ENCODE results near the gene HNRNPH1. TPM values are rescaled to one million over a fixed set of nuclear protein-coding genes. Genes with fewer than 3 reads are reported as not detected.
A peak's percentile ranks its signal among the peaks of the same experiment; 100 is the strongest.
"Not testable (repeated sequence)": the region's sequence is repeated elsewhere in the genome, so short reads cannot be mapped to it uniquely, and the experiment has no call there.

HNRNPH1 gene, protein sequence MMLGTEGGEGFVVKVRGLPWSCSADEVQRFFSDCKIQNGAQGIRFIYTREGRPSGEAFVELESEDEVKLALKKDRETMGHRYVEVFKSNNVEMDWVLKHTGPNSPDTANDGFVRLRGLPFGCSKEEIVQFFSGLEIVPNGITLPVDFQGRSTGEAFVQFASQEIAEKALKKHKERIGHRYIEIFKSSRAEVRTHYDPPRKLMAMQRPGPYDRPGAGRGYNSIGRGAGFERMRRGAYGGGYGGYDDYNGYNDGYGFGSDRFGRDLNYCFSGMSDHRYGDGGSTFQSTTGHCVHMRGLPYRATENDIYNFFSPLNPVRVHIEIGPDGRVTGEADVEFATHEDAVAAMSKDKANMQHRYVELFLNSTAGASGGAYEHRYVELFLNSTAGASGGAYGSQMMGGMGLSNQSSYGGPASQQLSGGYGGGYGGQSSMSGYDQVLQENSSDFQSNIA
- total RNA-seq: 100 to 1,000 TPM; 250 to 604 (median 331) TPM

DNA sequence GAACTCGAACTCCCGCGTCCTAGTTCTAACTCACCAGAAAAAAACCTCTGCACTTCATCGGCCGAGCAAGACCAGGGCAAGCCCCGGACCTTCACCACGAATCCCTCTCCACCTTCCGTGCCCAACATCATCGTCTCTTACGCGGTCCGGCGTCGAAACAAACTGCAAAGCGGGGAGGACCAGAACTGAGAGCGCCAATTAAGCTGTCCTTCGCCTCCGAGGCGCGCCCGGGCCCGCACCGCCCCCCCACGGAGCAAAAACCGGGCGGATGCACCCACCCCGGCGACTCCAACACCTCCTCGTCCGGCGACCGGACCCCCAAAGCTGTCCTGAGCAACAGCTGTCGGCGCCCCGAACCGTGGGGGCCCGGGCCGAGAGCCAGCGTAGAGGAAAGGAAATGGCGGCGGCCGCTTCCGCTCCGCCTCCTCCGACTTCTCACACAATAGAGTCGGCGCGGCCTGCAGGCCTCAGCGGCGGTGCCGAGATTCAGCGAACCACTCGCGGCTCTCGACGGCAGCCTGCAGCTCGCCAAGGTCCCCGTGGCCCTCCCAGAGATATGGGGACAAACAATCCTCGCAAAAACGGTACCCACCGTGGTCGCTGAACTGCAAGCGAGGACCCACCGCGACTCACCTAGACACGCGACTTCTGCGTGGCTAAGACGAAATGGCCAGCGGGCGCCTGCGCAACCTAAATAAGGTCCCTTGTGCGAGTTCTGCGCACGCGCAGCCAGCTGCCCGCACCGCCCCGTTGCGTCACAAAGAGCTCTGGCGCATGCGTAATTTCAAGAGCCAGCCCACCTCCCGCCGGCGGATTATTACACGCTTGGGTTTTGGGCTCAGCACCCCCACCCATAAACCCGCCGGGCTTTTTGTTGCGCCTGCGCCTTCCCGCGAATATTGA lies at the start of gene HNRNPH1:
Gene HNRNPH1, minus strand, starts transcription at position 669 of the 903 bp plus-strand sequence. Its CDS starts 538 bp downstream, at position 131.
- H3K4me1 ChIP-seq: peaks cover 14 to 52% (median 23%) of the 10 kb centered on the region in 3 donors
- no peak for TF ChIP-seq EP300 (IDR thresholded peaks at IDR 0.05)
- peak; percentile 100 for TF ChIP-seq POLR2A (IDR thresholded peaks at IDR 0.05)
- TF ChIP-seq, protein P1, sequence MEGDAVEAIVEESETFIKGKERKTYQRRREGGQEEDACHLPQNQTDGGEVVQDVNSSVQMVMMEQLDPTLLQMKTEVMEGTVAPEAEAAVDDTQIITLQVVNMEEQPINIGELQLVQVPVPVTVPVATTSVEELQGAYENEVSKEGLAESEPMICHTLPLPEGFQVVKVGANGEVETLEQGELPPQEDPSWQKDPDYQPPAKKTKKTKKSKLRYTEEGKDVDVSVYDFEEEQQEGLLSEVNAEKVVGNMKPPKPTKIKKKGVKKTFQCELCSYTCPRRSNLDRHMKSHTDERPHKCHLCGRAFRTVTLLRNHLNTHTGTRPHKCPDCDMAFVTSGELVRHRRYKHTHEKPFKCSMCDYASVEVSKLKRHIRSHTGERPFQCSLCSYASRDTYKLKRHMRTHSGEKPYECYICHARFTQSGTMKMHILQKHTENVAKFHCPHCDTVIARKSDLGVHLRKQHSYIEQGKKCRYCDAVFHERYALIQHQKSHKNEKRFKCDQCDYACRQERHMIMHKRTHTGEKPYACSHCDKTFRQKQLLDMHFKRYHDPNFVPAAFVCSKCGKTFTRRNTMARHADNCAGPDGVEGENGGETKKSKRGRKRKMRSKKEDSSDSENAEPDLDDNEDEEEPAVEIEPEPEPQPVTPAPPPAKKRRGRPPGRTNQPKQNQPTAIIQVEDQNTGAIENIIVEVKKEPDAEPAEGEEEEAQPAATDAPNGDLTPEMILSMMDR (IDR thresholded peaks at IDR 0.05): peak in 3 of 4 experiments; percentile 7 to 28 (median 11)
- TF ChIP-seq POLR2AphosphoS5 (IDR thresholded peaks at IDR 0.05): peak; percentile 100
- peak within 1 kb of the TSS; percentile 95 to 100 (median 100) for H3K27ac ChIP-seq
- peak; percentile 93 for ATAC-seq
- H3K4me3 ChIP-seq: peak within 1 kb of the TSS; percentile 67 to 100
- no peaks in the 10 kb centered on the region for H3K9me3 ChIP-seq
- peaks cover 0 to 40% of the 10 kb centered on the region in 2 donors for H3K36me3 ChIP-seq
- H3K27me3 ChIP-seq: no peaks in the 10 kb centered on the region
- WGBS, 2 donors (ENCODE audit: low coverage in 1 of 2): 0 to 1% methylated on average over 7 to 16 of the region's 92 CpGs

DNA sequence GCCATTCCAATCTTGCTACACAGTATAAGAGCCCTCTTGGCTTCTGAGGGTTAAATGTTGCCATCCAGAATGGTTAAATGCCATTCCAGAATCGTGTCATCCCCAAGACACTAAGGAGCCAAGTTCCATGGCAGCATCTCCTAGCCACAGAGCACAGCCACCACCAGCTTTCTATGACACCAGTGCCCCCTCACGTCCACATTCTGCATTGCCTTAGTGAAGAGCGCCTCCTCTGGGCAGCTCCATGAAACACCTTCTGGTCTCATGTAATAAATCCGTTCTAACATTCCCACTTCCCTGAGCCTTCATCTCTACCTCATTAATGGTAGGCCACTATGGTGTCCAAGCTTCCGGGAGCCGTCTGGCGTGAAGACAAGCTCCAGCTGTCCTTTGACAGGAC lies 44.9 kb upstream of the HNRNPH1 start:
- H3K36me3 ChIP-seq: peaks cover 0 to 31% of the 10 kb centered on the region in 2 donors
- H3K9me3 ChIP-seq: no peaks in the 10 kb centered on the region
- ATAC-seq: peak; percentile 36
- WGBS, 2 donors (ENCODE audit: low coverage in 1 of 2): 31 to 36% methylated on average over 6 to 7 of the region's 7 CpGs
- no peaks in the 10 kb centered on the region for H3K4me1 ChIP-seq
- H3K27ac ChIP-seq: no peak overlapping the region
- no peak overlapping the region for H3K4me3 ChIP-seq
- H3K27me3 ChIP-seq: no peaks in the 10 kb centered on the region
- TF ChIP-seq, protein P1 (IDR thresholded peaks at IDR 0.05): peak in 3 of 4 experiments; percentile 31 to 60 (median 37)
- no peak for TF ChIP-seq POLR2AphosphoS5 (IDR thresholded peaks at IDR 0.05)

DNA sequence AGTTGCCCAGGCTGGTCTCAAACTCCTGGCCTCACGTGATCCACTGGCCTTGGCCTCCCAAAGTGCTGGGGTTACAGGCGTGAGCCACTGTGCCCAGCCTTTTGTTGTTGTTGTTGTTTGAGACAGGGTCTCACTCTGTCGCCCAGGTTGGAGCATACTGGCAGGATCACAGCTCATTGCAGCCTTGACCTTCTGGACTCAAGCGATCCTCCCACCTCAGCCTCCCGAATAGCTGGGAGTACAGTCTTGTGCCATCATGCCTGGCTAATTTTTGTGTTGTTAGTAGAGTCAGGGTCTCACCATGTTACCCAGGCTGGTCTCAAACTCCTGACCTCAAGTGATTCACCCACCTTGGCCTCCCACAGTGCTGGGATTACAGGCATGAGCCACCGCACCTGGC lies 38.2 kb upstream of the HNRNPH1 start:
- not testable (repeated sequence) for H3K27ac ChIP-seq, H3K4me3 ChIP-seq, H3K9me3 ChIP-seq, H3K27me3 ChIP-seq, ATAC-seq
- WGBS, 2 donors (ENCODE audit: low coverage in 1 of 2): 85 to 100% methylated on average over 2 to 3 of the region's 6 CpGs
- H3K4me1 ChIP-seq: peaks cover 0 to 10% (median 4%) of the 10 kb centered on the region in 3 donors
- H3K36me3 ChIP-seq: peaks cover 0 to 32% of the 10 kb centered on the region in 2 donors

DNA sequence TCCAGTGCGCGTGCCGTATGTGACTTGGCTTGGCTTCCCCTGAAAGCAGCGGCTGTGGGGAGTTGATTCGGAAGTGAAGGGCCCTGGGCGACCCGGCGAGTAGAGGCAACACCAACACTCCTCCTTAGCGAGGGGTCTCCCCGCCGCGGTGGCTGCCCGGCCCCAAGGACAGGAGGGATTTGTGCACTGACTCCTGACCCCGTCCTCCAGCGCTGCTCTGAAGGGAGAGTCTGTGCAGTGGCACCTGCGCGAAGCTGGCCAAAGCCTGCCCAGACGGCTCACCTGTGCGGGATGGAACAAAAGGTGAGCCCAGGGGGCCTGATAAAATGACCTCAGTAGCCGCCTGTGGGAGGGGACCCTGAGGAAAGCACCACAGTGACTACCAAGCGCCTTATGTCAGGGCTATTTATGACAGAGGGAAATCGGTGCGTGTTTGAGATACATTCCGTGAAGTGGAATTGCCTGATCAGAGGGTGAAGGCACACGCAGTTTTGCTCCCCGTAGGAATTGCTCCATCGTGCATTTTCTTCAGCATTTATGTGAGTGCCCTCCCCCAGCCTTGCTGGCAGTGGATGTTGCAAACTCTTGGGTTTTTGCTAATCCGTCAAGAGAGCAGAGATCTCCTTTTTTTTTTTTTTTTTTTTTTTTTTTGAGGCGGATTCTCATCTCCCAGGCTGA lies 34.8 kb upstream of the HNRNPH1 start:
- not testable (repeated sequence) for H3K9me3 ChIP-seq, H3K27me3 ChIP-seq, H3K36me3 ChIP-seq
- peak overlapping the region in 3 of 4 donors; percentile 74 to 76 (median 74) for H3K27ac ChIP-seq
- TF ChIP-seq, protein P1 (IDR thresholded peaks at IDR 0.05): peak in 1 of 4 experiments; percentile 5
- H3K4me1 ChIP-seq: peaks cover 0 to 10% (median 4%) of the 10 kb centered on the region in 3 donors
- 0 to 1% methylated on average over 1 to 9 of the region's 29 CpGs for WGBS, 2 donors (ENCODE audit: low coverage in 1 of 2)
- peak overlapping the region; percentile 54 to 76 for H3K4me3 ChIP-seq
- peak; percentile 16 for ATAC-seq

DNA sequence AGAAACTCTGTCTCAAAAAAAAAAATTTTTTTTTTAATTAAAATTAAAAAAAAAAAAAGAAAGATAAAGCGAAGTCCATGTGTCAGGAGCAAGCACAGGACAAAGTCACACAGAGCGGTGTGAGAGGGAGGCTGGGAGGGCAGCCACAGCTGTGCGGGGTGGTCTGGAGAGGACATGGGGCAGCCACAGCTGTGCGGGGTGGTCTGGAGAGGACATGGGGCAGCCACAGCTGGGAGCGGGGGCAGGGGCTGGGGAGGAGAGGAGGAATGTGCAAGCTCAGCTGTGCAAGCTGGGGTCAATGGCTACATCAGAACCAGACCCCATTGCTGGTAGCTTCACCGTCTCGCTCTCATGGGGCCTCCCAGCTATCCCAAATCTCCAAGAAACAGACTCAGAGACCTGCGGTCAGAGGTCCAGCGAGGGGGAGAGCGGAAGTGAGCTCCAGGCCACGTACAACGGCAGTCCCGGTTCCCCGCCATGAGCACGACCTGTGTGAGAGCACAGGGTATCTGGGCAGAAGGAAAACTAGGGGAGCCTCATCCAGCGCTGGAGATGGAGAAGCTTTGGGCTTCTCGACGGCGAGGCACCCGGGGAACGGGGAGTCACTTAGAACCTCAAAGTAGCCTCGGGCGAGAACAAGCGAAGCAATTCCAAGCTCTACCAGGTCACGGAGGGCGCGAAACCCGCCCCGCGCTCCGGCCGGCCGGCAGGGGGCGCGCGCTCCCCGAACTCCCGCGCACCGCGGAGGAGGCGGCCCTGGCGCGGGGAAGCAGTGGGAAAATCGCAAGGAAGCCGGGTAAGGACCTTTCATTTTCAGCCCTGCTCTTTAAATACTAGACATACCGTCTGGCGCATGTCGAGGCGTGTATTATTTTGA lies 34.1 kb upstream of the HNRNPH1 start:
- not testable (repeated sequence) for H3K36me3 ChIP-seq, H3K4me3 ChIP-seq, H3K9me3 ChIP-seq, H3K27me3 ChIP-seq
- ATAC-seq: peak; percentile 92
- H3K4me1 ChIP-seq: peaks cover 0 to 10% (median 4%) of the 10 kb centered on the region in 3 donors
- peak overlapping the region in 1 of 4 donors; percentile 66 for H3K27ac ChIP-seq
- no CpG with 5 or more reads among the region's 50 CpGs for WGBS, 2 donors (ENCODE audit: low coverage in 1 of 2)

DNA sequence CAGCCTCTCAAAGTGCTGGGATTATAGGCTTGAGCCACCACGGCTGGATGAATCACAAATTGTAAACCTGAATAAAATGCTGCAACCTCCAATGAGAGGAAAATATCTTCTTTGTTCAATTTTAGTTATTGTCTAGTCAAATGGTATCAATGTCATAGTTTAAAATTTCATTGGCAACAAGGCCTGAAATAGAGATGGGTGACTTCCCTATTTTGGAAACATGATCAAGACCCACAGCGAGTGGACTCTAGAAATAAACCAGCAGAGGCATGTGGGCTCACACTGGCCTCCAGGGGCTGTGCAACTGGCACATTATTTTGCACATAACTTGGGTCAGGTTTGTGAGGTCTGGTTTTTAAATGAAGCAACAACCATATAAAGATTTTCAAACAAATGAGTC lies 29.7 kb upstream of the HNRNPH1 start:
- not testable (repeated sequence) for ATAC-seq, H3K36me3 ChIP-seq, H3K4me1 ChIP-seq, H3K4me3 ChIP-seq, H3K9me3 ChIP-seq, H3K27ac ChIP-seq, H3K27me3 ChIP-seq
- 76 to 86% methylated on average over 2 of the region's 2 CpGs for WGBS, 2 donors (ENCODE audit: low coverage in 1 of 2)

DNA sequence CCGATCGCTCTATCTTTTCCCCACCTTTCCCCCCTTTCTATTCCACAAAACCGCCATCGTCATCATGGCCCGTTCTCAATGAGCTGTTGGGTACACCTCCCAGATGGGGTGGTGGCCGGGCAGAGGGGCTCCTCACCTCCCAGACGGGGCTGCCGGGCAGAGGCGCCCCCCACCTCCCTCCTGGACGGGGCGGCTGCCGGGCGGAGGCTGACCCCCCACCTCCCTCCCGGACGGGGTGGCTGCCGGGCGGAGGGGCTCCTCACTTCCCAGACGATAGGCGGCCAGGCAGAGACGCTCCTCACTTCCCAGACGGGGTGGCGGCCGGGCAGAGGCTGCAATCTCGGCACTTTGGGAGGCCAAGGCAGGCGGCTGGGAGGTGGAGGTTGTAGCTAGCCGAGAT lies 26.8 kb upstream of the HNRNPH1 start:
- not testable (repeated sequence) for H3K27ac ChIP-seq, H3K9me3 ChIP-seq, H3K4me1 ChIP-seq, H3K27me3 ChIP-seq, H3K4me3 ChIP-seq, H3K36me3 ChIP-seq, ATAC-seq
- WGBS, 2 donors (ENCODE audit: low coverage in 1 of 2): 80 to 85% methylated on average over 1 to 2 of the region's 26 CpGs

DNA sequence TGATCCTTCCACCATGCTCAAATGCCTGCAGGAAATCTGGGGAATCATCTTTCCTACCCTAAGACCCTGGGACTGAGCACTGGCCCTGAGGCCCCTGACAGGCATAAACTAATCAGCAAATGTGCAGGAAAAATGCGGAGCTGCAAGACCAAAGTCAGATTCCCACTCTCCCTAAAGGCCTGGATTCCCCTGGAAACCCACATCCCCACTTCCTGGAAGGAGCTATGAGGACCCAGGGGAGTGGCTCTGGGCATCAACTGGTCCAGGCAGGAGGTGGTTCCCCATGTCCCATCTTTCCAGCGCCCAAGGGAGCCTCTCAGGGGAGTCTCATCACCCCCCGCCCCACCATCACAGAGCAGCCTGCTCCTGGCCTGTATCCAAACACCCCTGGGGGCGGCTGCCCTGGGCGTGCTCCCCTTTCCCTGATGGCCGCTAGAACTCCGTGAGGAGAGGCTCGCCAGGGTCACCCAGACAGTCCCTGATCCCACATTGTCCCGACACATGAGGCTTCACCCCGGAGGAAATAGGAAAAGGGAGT lies 25.8 kb upstream of the HNRNPH1 start:
- H3K27ac ChIP-seq, H3K4me3 ChIP-seq, H3K9me3 ChIP-seq, H3K27me3 ChIP-seq, H3K36me3 ChIP-seq, ATAC-seq, H3K4me1 ChIP-seq: not testable (repeated sequence)
- WGBS, 2 donors (ENCODE audit: low coverage in 1 of 2): 63% methylated on average over 3 of the region's 10 CpGs; no CpG with 5 or more reads in 1 of the 2 donors
